Measurements from ENCODE around the gene LRRC3. TPM values are rescaled to one million over a fixed set of nuclear protein-coding genes. Genes with fewer than 3 reads are reported as not detected.
A peak's percentile ranks its signal among the peaks of the same experiment; 100 is the strongest.
"Not testable (repeated sequence)": the region's sequence is repeated elsewhere in the genome, so short reads cannot be mapped to it uniquely, and the experiment has no call there.

Gene LRRC3
- polyA plus RNA-seq, 1 donor from 2014 or later: 0.14 TPM

DNA sequence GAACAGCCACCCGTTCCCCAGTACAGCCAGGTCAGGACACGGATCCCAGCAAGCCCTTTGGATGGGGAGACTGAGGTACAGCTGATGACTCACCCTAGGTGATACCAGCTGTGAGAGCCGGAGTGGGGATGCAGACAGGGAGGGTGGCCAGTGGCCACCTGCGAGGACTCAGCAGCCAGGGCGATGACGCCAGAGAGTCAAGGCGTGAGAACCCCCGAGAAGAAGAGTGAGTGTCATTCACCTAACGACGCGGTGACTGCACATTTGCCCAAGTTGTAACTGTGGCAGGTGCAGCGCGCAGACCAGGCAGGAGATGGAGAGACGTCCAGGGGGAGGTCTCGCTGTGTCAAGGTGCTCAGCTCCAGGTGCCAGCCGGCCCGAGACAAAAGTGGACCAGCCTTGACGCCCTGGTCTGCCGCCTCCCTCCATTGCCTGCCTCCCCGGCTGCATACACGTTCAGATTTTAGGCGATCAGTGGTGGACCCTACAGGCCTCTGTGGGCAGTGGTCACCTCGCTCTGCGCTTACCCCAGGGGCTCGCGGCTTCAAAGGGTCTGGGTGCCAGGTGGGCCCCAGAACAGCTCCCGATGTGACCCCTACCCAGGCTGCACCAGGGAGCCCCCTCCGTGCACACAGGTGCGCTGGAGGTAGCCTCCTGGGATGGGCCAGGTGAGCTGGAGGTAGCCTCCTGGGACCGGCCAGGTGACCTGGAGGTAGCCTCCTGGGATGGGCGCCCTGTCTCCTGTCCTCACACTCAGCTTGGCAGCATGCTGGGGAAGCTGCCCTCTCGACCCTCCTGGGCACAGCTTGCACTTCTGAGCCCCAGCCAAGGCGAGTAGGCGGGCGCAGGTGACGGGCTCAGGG is 11.9 kb downstream of the LRRC3 start:
- H3K27me3 Mint-ChIP-seq: peaks cover 4% of the 10 kb centered on the region
- H3K4me1 Mint-ChIP-seq: peaks cover 0 to 2% (median 0%) of the 10 kb centered on the region in 3 donors
- no peak overlapping the region for H3K27ac Mint-ChIP-seq
- H3K4me3 Mint-ChIP-seq: no peak overlapping the region
- H3K9me3 Mint-ChIP-seq: no peaks in the 10 kb centered on the region
- H3K36me3 Mint-ChIP-seq: no peaks in the 10 kb centered on the region

DNA sequence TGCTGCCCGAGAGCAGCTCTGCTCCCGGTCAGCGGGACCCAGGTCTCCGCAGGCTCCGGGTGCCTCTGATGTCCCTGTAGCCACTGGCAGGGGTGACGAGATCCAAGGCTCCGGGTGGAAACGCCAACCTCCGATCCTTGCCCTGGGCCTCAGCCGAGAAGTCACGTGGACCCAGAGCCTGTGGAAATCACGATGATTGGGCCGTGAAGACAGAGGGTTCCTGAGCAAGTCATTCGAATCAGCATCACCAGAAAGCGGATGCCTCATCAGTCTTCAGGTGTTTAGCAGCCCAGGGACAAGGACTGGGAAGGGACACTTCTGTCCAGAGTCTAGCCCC is 12.5 kb downstream of the LRRC3 start:
- no peak overlapping the region for H3K27ac Mint-ChIP-seq
- no peaks in the 10 kb centered on the region for H3K36me3 Mint-ChIP-seq
- peaks cover 0 to 2% (median 0%) of the 10 kb centered on the region in 3 donors for H3K4me1 Mint-ChIP-seq
- H3K4me3 Mint-ChIP-seq: no peak overlapping the region
- H3K9me3 Mint-ChIP-seq: no peaks in the 10 kb centered on the region
- H3K27me3 Mint-ChIP-seq: peaks cover 5% of the 10 kb centered on the region

DNA sequence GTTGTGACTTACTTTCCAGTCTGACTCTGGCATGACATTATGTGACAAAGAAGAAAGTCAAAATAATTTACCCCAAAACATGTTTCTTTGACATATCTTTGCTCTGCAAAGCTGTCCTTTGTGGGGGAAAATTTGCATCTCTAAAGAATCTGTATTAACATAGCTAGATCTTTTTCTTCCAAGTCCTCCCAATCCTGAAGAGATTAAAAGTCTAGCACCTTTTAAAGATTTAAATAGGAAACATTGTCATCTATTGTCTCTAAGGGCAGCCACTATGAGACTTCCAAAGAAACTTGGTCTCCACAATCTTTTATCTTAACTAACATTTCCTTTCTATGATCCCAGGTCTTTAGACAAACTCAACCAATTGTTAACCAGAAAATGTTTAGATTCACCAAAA is 16.0 kb downstream of the LRRC3 start:
- Mint-ChIP-seq H3K9me3 (no peaks in the 10 kb centered on the region), H3K36me3 (no peaks in the 10 kb centered on the region), H3K4me1 (no peaks in the 10 kb centered on the region), H3K27ac (no peak overlapping the region), H3K27me3 (peaks cover 3% of the 10 kb centered on the region), H3K4me3 (no peak overlapping the region)

DNA sequence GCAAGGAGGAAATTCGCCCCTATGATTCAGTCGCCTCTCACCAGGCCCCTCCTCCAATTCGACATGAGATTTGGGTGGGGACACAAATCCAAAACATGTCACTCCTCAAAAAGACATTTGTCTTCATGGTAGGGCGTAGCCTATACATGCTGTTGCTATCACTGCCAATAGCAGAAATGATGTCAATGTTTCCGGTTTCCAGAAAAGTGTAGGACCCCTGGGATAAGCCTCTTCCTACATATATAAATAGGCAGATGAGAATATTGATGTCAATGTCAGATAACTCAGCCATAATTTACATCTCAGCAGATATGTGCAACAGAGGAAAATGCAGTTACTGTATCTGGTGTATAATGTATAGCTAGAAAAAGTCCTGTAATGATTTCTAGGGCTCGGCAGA is 16.7 kb downstream of the LRRC3 start:
- Mint-ChIP-seq H3K4me3 (no peak overlapping the region), H3K4me1 (no peaks in the 10 kb centered on the region), H3K9me3 (no peaks in the 10 kb centered on the region), H3K27ac (no peak overlapping the region), H3K27me3 (peaks cover 4% of the 10 kb centered on the region), H3K36me3 (no peaks in the 10 kb centered on the region)

DNA sequence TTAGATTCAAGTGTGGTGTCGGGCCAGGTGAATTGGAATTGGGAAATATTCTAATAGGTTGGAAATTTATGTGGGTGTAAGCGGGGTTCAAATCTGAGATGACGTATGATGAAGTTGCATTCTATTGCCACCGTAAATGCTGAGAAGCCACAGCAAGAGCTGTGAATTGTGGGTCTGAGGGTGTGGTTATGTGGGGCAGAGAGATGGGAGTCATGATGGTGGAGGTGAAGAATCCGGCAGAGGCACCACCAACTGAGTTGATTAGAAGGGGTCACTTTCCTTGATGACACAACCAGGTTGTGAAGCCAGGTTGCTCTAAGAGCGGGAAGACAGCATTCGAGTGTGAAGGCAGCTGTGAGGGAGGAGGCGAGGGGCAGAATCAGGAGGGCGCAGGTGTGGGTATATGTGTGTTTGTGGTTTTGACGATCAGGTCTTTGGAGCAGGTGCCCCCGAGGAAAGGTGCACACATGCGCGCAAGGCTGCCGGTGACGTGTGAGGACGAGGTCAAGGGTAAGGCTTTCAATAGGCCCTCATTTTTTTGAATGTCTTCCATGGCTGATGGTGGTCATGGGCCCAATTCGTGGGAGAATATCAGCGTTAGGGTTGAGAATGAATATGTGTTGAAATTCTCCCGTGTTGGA is 18.7 kb downstream of the LRRC3 start:
- Mint-ChIP-seq H3K9me3 (no peaks in the 10 kb centered on the region), H3K4me3 (no peak overlapping the region), H3K4me1 (no peaks in the 10 kb centered on the region), H3K36me3 (no peaks in the 10 kb centered on the region), H3K27me3 (peaks cover 4% of the 10 kb centered on the region), H3K27ac (no peak overlapping the region)

DNA sequence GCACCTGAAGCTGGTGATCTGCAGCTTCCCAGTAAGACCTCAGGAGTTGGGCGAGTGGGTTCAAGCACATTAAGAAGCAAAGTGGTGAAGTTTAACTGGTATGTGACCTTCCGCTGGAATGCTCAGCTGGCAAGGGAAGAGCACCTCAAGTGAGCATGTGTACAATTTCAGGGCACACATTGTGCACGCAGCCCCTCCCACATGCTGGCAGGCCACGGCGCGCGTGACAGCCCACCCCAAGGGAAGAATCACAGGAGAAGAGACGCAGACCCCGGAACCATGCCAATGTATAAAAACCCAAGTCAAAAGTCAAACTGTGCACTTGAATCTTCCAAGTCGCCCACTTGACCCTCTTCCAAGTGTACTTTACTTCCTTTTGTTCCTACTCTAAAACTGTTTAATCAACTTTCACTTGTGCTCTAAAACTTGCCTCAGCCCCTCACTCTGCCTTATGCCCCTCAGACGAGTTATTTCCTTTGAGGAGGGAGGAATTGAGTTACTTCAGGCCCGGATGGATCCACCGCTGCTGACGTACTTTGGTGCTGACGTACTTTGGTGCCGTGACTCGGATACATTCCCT is 20.0 kb downstream of the LRRC3 start:
- no peak overlapping the region for H3K4me3 Mint-ChIP-seq
- no peak overlapping the region for H3K27ac Mint-ChIP-seq
- H3K36me3 Mint-ChIP-seq: no peaks in the 10 kb centered on the region
- no peaks in the 10 kb centered on the region for H3K9me3 Mint-ChIP-seq
- H3K4me1 Mint-ChIP-seq: no peaks in the 10 kb centered on the region
- H3K27me3 Mint-ChIP-seq: peaks cover 4% of the 10 kb centered on the region

DNA sequence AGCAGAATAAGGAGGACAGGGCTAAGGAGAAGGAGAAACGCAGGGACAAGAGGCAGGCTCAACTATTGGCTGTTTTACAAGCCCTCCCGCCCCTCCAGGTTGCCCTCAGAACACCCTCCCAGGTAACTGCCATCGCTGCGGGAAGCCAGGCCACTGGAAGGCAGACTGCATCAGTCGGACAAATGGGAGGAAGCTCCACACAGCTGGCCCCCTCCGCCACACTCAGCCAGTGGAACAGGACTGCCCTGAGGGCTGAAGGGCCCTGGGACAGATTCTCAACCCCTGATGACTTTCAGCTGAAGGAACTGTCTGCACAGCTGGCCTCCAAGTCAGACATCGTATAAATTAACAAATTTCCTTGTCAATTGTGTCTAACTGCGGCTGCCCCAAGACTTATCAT is 21.8 kb downstream of the LRRC3 start:
- Mint-ChIP-seq H3K36me3 (no peaks in the 10 kb centered on the region), H3K9me3 (no peaks in the 10 kb centered on the region), H3K27me3 (peaks cover 4% of the 10 kb centered on the region)

DNA sequence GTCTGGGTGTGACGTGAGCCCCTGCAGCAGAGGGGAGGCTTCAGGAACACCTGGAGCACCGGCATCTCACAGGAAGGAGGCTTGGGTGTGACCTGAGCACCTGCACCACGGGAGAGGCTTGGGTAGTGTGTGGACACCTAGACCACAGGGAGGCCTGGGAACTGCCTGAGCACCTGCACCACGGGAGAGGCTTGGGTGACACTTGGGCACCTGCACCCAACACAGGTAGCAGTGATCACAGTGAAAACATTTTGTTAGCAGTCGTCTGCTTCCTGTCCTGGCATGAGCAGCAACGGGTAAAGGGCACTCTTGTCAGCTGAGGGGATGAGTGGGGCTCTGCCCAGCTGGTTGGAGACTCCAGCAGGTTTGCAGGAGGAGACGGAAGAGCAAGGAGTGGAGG is 22.4 kb downstream of the LRRC3 start:
- H3K4me3 Mint-ChIP-seq: no peak overlapping the region
- H3K9me3 Mint-ChIP-seq: no peaks in the 10 kb centered on the region
- no peaks in the 10 kb centered on the region for H3K36me3 Mint-ChIP-seq
- no peaks in the 10 kb centered on the region for H3K4me1 Mint-ChIP-seq
- peaks cover 1% of the 10 kb centered on the region for H3K27me3 Mint-ChIP-seq
- no peak overlapping the region for H3K27ac Mint-ChIP-seq

More for the DNA sequence above, 21.8 kb downstream of the LRRC3 start:
- Mint-ChIP-seq H3K4me3 (no peak overlapping the region), H3K27ac (no peak overlapping the region), H3K4me1 (no peaks in the 10 kb centered on the region)

DNA sequence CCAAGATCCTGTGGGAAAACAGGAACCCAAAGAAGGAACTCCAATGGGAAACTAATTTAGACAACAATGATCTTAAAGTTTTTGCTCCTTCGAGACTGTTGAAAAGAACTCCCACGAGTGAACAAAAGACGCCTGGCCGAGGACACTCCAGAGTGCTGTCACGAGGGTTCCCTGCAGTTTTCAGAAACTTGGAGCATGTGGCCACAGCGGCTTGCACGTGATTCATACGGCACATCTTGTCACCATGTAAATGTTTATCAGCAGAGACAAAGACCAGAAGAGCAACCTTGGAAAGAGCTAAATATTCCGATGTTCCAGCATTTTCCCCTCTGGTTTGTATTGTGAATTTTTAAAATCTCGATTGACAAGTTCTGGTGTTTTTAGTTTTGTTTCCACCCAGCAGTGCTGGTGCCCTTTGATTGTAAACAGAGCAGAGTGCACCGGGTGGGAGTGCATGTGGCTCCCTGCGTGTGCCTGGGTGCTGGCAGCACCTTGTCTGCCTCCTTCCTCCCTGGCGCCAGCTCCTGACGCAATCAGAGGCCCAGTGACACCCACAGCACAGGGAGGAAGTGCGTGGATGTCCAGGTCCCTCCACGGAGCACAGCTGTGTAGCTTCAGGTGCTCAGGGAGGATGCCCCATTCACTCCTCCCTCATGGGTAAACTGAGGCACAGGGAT is 23.0 kb downstream of the LRRC3 start:
- H3K4me3 Mint-ChIP-seq: no peak overlapping the region

DNA sequence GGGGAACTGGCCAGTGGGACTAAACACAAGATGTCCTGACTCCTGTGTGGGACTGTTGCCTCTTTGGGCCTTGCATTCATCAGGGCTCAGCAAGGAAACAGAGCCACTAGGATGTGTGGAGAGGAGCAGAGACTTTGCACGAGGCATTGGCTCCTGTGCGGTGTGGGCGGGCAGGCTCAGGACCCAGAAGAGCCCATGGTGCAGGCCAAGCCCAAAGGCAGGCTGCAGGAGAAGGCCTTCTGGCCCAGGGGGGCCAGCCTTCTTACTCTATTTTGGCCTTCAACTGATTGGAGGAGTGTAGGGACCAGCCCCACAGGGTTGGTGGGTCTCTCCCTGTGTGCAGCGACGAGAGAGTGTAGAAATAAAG is 23.5 kb downstream of the LRRC3 start:
- Mint-ChIP-seq H3K27ac (no peak overlapping the region), H3K4me3 (peak overlapping the region in 1 of 4 donors; percentile 49), H3K9me3 (no peaks in the 10 kb centered on the region), H3K36me3 (no peaks in the 10 kb centered on the region), H3K4me1 (peaks cover 0 to under 1% (median 0%) of the 10 kb centered on the region in 3 donors), H3K27me3 (peaks cover 1% of the 10 kb centered on the region)

More for the DNA sequence above, 23.0 kb downstream of the LRRC3 start:
- H3K36me3 Mint-ChIP-seq: no peaks in the 10 kb centered on the region
- H3K27ac Mint-ChIP-seq: no peak overlapping the region
- no peaks in the 10 kb centered on the region for H3K4me1 Mint-ChIP-seq
- no peaks in the 10 kb centered on the region for H3K9me3 Mint-ChIP-seq
- peaks cover 1% of the 10 kb centered on the region for H3K27me3 Mint-ChIP-seq

DNA sequence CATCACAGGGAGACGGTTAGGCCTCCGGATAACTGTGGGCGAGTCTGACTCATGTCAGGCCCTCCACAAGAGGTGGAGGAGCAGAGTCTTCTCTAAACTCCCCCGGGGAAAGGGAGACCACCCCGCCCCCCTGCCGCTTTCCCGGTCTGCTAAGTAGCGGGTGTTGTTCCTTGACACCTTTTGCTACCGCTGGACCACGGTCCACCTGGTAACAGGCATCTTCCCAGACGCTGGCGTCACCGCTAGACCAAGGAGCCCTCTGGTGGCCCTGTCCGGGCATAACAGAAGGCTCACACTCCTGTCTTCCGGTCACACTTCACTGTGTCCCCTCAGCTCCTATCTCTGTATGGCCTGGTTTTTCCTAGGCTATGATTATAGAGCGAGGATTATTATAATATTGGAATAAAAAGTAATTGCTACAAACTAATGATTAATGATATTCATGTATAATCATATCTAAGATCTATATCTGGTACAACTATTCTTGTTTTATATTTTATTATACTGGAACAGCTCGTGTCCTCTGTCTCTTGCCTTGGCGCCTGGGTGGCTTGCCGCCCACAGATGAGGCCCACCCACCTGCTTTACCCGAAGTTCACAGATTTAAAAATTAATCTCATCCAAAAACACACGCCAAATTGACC is 24.4 kb downstream of the LRRC3 start:
- H3K4me1 Mint-ChIP-seq, H3K36me3 Mint-ChIP-seq, H3K9me3 Mint-ChIP-seq, H3K27me3 Mint-ChIP-seq, H3K4me3 Mint-ChIP-seq, H3K27ac Mint-ChIP-seq: not testable (repeated sequence)

DNA sequence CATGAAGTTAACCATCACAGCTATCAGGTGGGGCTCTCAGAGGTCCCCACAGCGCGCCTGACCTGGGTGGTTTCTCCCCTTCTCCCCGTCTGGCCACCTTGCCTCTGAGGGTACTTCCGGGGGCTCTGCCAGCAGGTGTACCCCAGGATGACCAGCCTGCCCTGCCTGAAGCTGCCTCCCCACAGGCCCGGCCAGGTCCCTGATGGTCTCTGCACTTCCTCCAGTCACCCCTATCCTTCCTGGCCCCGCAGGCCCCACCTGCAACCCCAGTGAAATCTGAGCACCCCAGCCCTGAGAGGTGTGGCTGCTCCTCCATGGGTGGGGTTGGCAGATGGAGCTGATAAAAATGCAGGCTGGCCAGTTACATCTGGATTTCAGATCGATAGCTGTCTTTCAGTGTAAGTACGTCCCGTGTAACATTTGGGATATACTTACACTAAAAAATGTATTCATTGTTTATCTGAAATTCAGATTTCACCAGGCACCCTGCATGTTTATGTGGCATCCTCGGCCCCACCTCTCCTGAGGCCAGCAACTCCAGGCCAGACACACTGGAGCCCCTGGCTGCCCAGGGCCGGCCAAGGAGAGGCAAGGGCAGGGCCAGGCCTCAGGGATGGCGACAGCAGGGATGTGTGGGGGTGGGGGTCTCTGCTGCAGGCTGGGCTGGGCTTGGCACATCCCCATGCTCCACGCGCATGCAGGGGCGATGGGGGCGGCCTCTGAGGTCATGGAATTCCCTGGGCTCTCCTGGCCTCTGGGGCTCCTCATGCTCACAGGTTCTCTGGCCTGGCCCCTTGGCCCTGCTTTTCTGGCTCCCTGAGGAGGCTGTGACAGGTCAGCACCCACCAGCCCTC is 25.1 kb downstream of the LRRC3 start:
- H3K27me3 Mint-ChIP-seq: peaks cover 3% of the 10 kb centered on the region

DNA sequence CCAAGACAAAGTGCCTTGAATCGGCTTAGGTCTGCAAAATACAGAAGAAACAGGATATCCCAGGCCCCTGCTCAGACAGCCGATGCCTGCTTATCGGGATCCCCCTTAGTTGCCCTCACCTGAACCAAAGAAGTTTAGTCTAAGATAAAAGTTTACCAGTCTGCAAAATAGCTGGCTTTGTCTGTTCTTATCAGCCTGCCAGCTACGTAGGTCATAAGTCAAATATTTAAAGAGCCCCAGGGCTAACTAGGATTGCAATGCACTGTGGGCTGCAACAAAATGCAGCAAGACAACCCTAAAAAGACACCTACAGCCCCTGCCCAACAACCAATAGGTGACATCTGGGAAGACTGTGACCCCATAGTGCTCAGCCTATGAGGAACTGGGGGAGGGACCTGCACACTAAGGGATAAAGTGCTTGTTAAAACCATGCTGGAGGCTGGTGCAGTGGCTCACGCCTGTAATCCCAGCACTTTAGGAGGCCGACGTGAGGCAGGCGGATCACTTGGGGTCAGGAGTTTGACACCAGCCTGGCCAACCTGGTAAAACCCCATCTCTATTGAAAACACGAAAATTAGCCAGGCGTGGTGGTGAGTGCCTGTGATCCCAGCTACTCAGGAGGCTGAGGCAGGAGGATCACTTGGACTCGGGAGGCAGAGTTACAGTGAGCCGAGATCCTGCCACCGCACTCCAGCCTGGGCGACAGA is 27.4 kb downstream of the LRRC3 start:
- Mint-ChIP-seq H3K27ac (no peak overlapping the region), H3K27me3 (peaks cover 2% of the 10 kb centered on the region), H3K4me3 (no peak overlapping the region), H3K4me1 (peaks cover 0 to 2% (median 0%) of the 10 kb centered on the region in 3 donors), H3K36me3 (no peaks in the 10 kb centered on the region), H3K9me3 (peaks cover 0 to 1% (median 0%) of the 10 kb centered on the region in 3 donors)

More for the DNA sequence above, 25.1 kb downstream of the LRRC3 start:
- H3K9me3 Mint-ChIP-seq: no peaks in the 10 kb centered on the region
- no peak overlapping the region for H3K4me3 Mint-ChIP-seq
- H3K36me3 Mint-ChIP-seq: no peaks in the 10 kb centered on the region
- H3K4me1 Mint-ChIP-seq: peaks cover 0 to 2% (median 0%) of the 10 kb centered on the region in 3 donors
- H3K27ac Mint-ChIP-seq: no peak overlapping the region

Data from IgD-negative memory B cell (primary cell).